HepG2 (cell line): ENCODE measurements around the gene MAST1. TPM values are rescaled to one million over a fixed set of nuclear protein-coding genes. Genes with fewer than 3 reads are reported as not detected.
A peak's percentile ranks its signal among the peaks of the same experiment; 100 is the strongest.

Source experiments
- CENPT ChIP-seq: sonication (generic); formaldehyde crosslinking; IDR thresholded peaks from 2 replicates; pipeline ENCODE4 v1.8.0; 2022; ENCODE audit warnings: low read depth, mild to moderate bottlenecking, moderate library complexity, missing genetic modification reagents
- DNMT3B ChIP-seq: conservative IDR thresholded peaks from 2 replicates; pipeline ENCODE4 v1.6.1; 2016; ENCODE audit warnings: missing biosample characterization, control low read depth
- ELK4 ChIP-seq: sonication (generic); formaldehyde crosslinking; IDR thresholded peaks from 2 replicates; pipeline ENCODE4 v1.9.0; 2021; ENCODE audit warnings: missing genetic modification reagents, borderline replicate concordance
- FOXP4 ChIP-seq: sonication (generic); formaldehyde crosslinking; IDR thresholded peaks from 2 replicates; pipeline ENCODE4 v1.4.0; 2020; ENCODE audit warnings: missing genetic modification reagents
- JARID2 ChIP-seq: sonication (generic); formaldehyde crosslinking; IDR thresholded peaks from 2 replicates; pipeline ENCODE4 v1.8.1; 2023; ENCODE audit warnings: missing genetic modification reagents, inconsistent platforms; ENCODE audit not compliant: insufficient replicate concordance
- MTF2 ChIP-seq: sonication (generic); formaldehyde crosslinking; IDR thresholded peaks from 2 replicates; pipeline ENCODE4 v1.5.0; 2020; ENCODE audit warnings: missing genetic modification reagents, borderline replicate concordance
- NR3C1 ChIP-seq: sonication (generic); formaldehyde crosslinking; IDR thresholded peaks from 2 replicates; pipeline ENCODE4 v1.4.0; 2020; ENCODE audit warnings: missing genetic modification reagents
- PHF8 ChIP-seq: sonication (generic); formaldehyde crosslinking; IDR thresholded peaks from 2 replicates; pipeline ENCODE4 v1.5.0; 2020; ENCODE audit warnings: missing genetic modification reagents
- PLRG1 ChIP-seq: fragments of 450-650 bp; conservative IDR thresholded peaks from 2 replicates; pipeline ENCODE4 v1.6.1; 2016
- POGK ChIP-seq: sonication (generic); formaldehyde crosslinking; conservative IDR thresholded peaks from 2 replicates; pipeline ENCODE4 v1.8.0; 2022; ENCODE audit warnings: mild to moderate bottlenecking, moderate library complexity, missing genetic modification reagents
- REST ChIP-seq, 2 experiments: IDR thresholded peaks; 2 replicates each; pipeline ENCODE4 v1.6.1; 2011 to 2012; ENCODE audit warnings: low read length in 2 of 2, borderline replicate concordance in 1 of 2, low read depth in 1 of 2, mild to moderate bottlenecking in 1 of 2, moderate library complexity in 1 of 2
- RNF219 ChIP-seq: sonication (generic); formaldehyde crosslinking; IDR thresholded peaks from 2 replicates; pipeline ENCODE4 v1.5.0; 2020; ENCODE audit warnings: mild to moderate bottlenecking, missing genetic modification reagents
- TEAD2 ChIP-seq: sonication (generic); formaldehyde crosslinking; IDR thresholded peaks from 2 replicates; pipeline ENCODE4 v1.9.0; 2021; ENCODE audit warnings: missing genetic modification reagents
- ZKSCAN8 ChIP-seq: IDR thresholded peaks from 2 replicates; pipeline ENCODE4 v1.6.1; 2016; ENCODE audit warnings: borderline replicate concordance, missing genetic modification reagents, missing compliant biosample characterization
- ZNF143 ChIP-seq: sonication (generic); formaldehyde crosslinking; IDR thresholded peaks from 2 replicates; pipeline ENCODE4 v1.4.0; 2020; ENCODE audit warnings: missing genetic modification reagents
- ZNF333 ChIP-seq: sonication (generic); formaldehyde crosslinking; IDR thresholded peaks from 2 replicates; pipeline ENCODE4 v1.4.0; 2020; ENCODE audit warnings: mild to moderate bottlenecking, missing genetic modification reagents, borderline replicate concordance
- ZNF562 ChIP-seq: sonication (generic); formaldehyde crosslinking; IDR thresholded peaks from 2 replicates; pipeline ENCODE4 v1.8.0; 2022; ENCODE audit warnings: missing genetic modification reagents, borderline replicate concordance
- ZNF674 ChIP-seq: sonication (generic); formaldehyde crosslinking; IDR thresholded peaks from 2 replicates; pipeline ENCODE4 v1.5.0; 2020; ENCODE audit warnings: low read depth, mild to moderate bottlenecking, missing genetic modification reagents
- polyA plus RNA-seq, 8 experiments: library from polyadenylated mRNA; depleted of rRNA in 3 of 8; stranded (reverse) in 7 of 8; unstranded in 1 of 8; fragments of >200 nt; fragmentation: Illumina TruSeq in 4 of 8; extraction: Trizol in 4 of 8; gene quantifications; 2 replicates each; pipeline versions ENCODE4 v1.2.1 to v1.2.3, GENCODE V29; 2011 to 2016; ENCODE audit warnings: low read depth in 4 of 8, missing spikeins in 1 of 8, mixed read lengths in 1 of 8; ENCODE audit not compliant: insufficient read depth in 1 of 8
- total RNA-seq, 5 experiments: library from RNA; depleted of rRNA; stranded (reverse); fragments of >200 nt; fragmentation: Illumina TruSeq; extraction: Trizol; gene quantifications; 2 replicates each; pipeline ENCODE4 v1.2.3, GENCODE V29; 2016; ENCODE audit warnings: low read depth in 1 of 5

The MAST1 gene
- total and polyA plus RNA-seq, 2 of the 13 experiments (the other 11 are each of a cell fraction or from before 2014, with no cell fraction given), result 0.73 to 4.7 TPM

- TF ChIP-seq ELK4 (CRISPR knock-in tag) (no peak), ZNF674 (CRISPR knock-in tag) (no peak), JARID2 (CRISPR knock-in tag) (no peak), RNF219 (CRISPR knock-in tag) (no peak), PLRG1 (no peak), ZNF562 (no peak), PHF8 (peak; percentile 85), ZNF333 (CRISPR knock-in tag) (peak; percentile 80), TEAD2 (CRISPR knock-in tag) (no peak), REST (IDR thresholded peaks at IDR 0.05; ENCODE audit: borderline replicate concordance in 1 of 2, low read depth in 1 of 2, low read length in 2 of 2) (0 out of 4 replicates have a peak, but pooled peaks of 1 of the 2 experiments have one; percentile 14), ZKSCAN8 (CRISPR knock-in tag) (no peak), ZNF143 (CRISPR knock-in tag) (no peak), MTF2 (no peak), CENPT (CRISPR knock-in tag) (no peak), DNMT3B (CRISPR knock-in tag) (no peak), NR3C1 (CRISPR knock-in tag) (no peak), FOXP4 (no peak), POGK (CRISPR knock-in tag) (no peak)
Measured at GRCh38 chr19:12890787-12891552, 52.7 kb downstream of the MAST1 start, which contains the start of gene GCDH (continued).
